IPS DF 6.9 (cell line): ENCODE measurements around the gene THAP2.
A peak's percentile ranks its signal among the peaks of the same experiment; 100 is the strongest.
"Not testable (repeated sequence)": the region's sequence is repeated elsewhere in the genome, so short reads cannot be mapped to it uniquely, and the experiment has no call there.

Source experiments
- DNase-seq: peaks from one replicate; pipeline ENCODE4 v3.0.0-alpha.2; 2013; ENCODE audit warnings: low read depth, low spot score
- H3K27ac ChIP-seq: one replicate; pipeline ENCODE4 v1.5.1; 2013; ENCODE audit warnings: low read length, control low read depth
- H3K27me3 ChIP-seq: 2 replicates; pipeline ENCODE4 v1.6.1; 2013; ENCODE audit warnings: mild to moderate bottlenecking, low read length; ENCODE audit not compliant: control insufficient read depth, insufficient read depth
- H3K36me3 ChIP-seq: 2 replicates; pipeline ENCODE4 v1.6.1; 2013; ENCODE audit warnings: low read length; ENCODE audit not compliant: control insufficient read depth, insufficient read depth
- H3K4me1 ChIP-seq: 2 replicates; pipeline ENCODE4 v1.6.1; 2013; ENCODE audit warnings: low read length; ENCODE audit not compliant: control insufficient read depth, insufficient read depth
- H3K4me3 ChIP-seq: 2 replicates; pipeline ENCODE4 v1.5.1; 2013; ENCODE audit warnings: mild to moderate bottlenecking, low read length
- H3K9me3 ChIP-seq: 2 replicates; pipeline ENCODE4 v1.6.1; 2013; ENCODE audit warnings: low read length, inconsistent platforms; ENCODE audit not compliant: control insufficient read depth, insufficient read depth
- whole genome bisulfite sequencing: extraction: QIAGEN DNeasy Blood & Tissue Kit; methylation state at CpG from one replicate; pipeline ENCODE4 v1.1.7; 2013; ENCODE audit warnings: mixed read lengths, missing lambda C conversion rate; ENCODE audit not compliant: insufficient read length, insufficient coverage; 5-methylcytosine and 5-hydroxymethylcytosine counted together

Gene THAP2

DNA sequence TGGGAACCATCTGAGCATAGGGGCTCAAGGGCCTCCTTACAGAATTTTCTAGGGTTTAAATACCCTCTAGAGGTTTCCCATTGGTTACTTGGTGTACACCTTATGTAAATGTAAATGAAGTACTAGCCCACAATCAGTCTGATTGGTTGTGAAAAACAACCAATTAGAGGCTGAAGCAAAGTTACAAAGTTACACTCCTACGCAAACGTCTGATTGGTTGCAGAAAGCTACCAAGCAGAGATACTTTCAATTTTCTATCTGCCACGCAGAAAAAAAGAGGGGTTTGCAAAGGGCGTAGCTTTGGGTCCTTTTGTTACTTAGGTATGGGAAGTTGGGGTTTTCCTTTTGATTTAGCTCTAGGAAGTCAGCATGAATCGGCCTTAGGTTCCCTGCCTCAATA is 20.0 kb downstream of the THAP2 start:
- WGBS, result no CpG with 5 or more reads among the region's 5 CpGs

DNA sequence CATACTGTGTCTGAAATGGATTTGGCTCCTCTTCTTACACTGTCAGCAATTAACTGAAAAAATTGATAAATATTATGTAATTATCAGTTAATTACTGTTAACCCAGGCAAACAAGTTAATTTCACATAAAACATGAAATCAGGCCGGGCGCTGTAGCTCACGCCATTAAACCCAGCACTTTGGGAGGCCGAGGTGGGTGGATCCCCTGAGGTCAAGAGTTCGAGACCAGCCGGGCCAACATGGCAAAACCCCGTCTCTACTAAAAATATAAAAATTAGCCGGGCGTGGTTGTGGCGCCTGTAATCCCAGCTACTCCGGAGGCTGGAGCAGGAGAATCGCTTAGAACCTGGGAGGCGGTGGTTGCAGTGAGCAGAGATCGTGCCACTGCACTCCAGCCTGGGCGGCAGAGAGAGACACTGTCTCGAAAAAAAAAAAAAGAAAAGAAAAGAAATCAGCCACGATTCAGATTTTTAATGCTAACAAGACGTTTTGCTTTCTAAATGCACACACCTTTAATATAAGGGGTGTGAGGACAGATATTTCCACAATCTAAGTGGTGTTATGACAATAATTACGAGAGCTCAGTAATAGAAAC is 21.3 kb downstream of the THAP2 start:
- no peaks in the 10 kb centered on the region for H3K4me1 ChIP-seq
- DNase-seq, result no peak
- no peak overlapping the region for H3K27ac ChIP-seq
- no peaks in the 10 kb centered on the region for H3K27me3 ChIP-seq
- H3K9me3 ChIP-seq, result no peaks in the 10 kb centered on the region
- no CpG with 5 or more reads among the region's 19 CpGs for WGBS
- peak overlapping the region; percentile 47; the same call in 1 of the 2 replicates for H3K4me3 ChIP-seq
- no peaks in the 10 kb centered on the region for H3K36me3 ChIP-seq

More for the DNA sequence above, 20.0 kb downstream of the THAP2 start:
- H3K4me1 ChIP-seq, result no peaks in the 10 kb centered on the region
- H3K27me3 ChIP-seq, result no peaks in the 10 kb centered on the region
- H3K27ac ChIP-seq, result no peak overlapping the region
- no peak for DNase-seq
- no peaks in the 10 kb centered on the region for H3K9me3 ChIP-seq
- H3K36me3 ChIP-seq, result no peaks in the 10 kb centered on the region
- no peak overlapping the region for H3K4me3 ChIP-seq

DNA sequence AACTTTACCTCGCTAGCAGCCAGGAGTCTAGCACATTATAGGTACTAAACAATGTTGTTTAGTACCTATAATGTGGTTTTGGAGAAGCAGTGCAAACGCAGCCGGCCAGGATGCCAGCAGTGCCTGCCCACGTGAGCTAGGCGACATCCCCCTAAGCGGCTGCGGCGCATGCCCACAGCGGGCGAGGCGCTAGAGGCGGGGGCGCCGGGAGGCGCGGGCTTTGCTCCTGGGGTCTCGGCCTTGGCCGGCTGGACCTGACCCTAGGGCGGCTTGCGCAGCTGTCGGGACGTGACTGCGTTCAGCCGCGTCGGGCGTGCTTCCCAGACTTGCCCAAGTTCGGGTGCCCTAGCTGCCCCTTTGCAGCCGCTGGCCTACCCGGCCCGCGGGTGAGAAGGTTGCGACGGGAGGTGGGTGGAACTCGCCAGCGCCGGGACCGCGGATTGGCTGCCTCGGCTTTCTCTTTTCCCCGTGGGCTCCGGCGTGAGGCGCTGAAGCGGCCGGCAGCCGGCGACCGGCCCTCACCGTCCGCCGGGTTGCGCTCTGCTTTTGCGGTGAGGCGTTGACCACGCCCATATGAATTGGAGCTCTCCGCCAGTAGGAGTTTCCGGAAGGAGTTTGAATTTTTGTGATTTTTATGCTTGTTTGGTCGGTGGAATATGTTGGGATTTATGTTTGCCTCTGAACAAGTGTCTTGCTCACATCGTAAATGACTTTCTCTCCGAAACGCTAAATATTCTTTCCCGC is 22.0 kb downstream of the THAP2 start, which contains the start of gene TMEM19:
TMEM19 (plus strand) TSS at position 169 of the 744 bp plus-strand sequence. CDS start 599 bp downstream, outside the sequence.
- Histone ChIP-seq H3K4me1 (no peaks in the 10 kb centered on the region), H3K4me3 (peak within 1 kb of the TSS; percentile 47)
- no CpG with 5 or more reads among the region's 63 CpGs for WGBS

DNA sequence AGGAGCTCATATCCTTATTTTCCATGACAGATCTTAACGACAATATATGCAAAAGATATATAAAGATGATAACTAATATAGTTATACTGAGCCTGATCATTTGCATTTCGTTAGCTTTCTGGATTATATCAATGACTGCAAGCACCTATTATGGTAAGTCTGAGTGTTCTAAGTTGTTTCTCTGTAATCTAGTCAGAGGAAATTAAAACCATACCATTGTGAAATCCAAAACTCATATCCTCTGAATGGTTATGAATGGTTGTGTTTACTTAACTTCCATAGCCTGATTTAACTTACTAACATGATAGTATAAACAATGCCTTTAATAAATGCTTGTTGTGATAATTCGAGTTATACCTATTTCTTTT is 22.5 kb downstream of the THAP2 start:
- H3K27ac ChIP-seq, result no peak overlapping the region
- no peaks in the 10 kb centered on the region for H3K9me3 ChIP-seq
- H3K27me3 ChIP-seq, result no peaks in the 10 kb centered on the region
- no CpG with 5 or more reads among the region's 3 CpGs for WGBS
- peak overlapping the region; percentile 47; the same call in 1 of the 2 replicates for H3K4me3 ChIP-seq
- no peaks in the 10 kb centered on the region for H3K36me3 ChIP-seq
- H3K4me1 ChIP-seq, result no peaks in the 10 kb centered on the region
- no peak for DNase-seq

More for the DNA sequence above, 22.0 kb downstream of the THAP2 start, which contains the start of gene TMEM19:
- Histone ChIP-seq H3K27me3 (no peaks in the 10 kb centered on the region), H3K27ac (no peak within 1 kb of the TSS), H3K9me3 (no peaks in the 10 kb centered on the region), H3K36me3 (no peaks in the 10 kb centered on the region)
- DNase-seq, result peak; percentile 55

DNA sequence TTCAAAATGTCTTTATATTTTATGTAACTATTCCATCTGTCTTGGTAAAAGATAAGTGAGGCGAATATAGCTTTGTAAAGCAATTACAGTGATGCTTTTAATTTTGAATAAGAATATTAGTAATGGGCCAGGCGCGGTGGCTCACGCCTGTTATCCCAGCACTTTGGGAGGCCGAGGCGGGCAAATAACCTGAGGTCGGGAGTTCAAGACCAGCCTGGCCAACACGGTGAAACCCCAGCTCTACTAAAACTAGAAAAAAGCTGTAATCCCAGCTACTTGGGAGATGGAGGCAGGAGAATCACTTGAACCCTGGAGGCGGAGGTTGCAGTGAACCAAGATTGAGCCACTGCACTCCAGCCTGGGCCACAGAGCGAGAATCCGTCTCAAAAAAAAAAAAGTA is 23.1 kb downstream of the THAP2 start:
- DNase-seq, H3K4me1 ChIP-seq, H3K9me3 ChIP-seq, H3K27ac ChIP-seq, H3K4me3 ChIP-seq, H3K36me3 ChIP-seq, H3K27me3 ChIP-seq: not testable (repeated sequence)
- no CpG with 5 or more reads among the region's 11 CpGs for WGBS

DNA sequence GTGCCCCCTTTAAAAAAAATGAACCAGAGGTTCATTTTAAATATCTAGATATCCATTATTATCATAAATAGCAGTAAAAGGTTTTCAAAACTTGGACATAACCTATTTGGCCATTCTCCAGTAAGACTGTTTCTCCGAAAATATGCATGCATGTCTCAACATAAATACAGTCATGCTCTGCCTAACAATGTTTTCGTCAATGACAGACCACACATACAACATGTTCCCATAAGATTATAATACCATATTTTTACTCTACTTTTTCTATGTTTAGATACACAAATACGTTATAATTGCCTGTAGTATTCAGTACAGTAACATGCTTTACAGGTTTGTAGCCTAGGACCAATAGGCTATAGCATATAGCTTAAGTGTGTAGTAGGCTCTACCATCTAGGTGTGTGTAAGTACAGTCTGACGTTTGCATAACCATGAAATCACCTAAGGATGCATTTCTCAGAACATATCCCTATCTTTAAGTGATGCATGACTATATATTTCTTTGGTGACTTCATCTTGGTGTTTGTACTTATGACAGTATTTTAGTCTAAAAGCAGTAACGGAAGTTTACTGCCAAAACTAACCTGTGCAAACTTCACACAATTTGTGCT is 25.0 kb downstream of the THAP2 start:
- Histone ChIP-seq H3K9me3 (no peaks in the 10 kb centered on the region), H3K4me3 (no peak overlapping the region), H3K27me3 (no peaks in the 10 kb centered on the region), H3K4me1 (no peaks in the 10 kb centered on the region), H3K36me3 (no peaks in the 10 kb centered on the region), H3K27ac (no peak overlapping the region)
- WGBS, result no CpG with 5 or more reads among the region's 5 CpGs
- no peak for DNase-seq

DNA sequence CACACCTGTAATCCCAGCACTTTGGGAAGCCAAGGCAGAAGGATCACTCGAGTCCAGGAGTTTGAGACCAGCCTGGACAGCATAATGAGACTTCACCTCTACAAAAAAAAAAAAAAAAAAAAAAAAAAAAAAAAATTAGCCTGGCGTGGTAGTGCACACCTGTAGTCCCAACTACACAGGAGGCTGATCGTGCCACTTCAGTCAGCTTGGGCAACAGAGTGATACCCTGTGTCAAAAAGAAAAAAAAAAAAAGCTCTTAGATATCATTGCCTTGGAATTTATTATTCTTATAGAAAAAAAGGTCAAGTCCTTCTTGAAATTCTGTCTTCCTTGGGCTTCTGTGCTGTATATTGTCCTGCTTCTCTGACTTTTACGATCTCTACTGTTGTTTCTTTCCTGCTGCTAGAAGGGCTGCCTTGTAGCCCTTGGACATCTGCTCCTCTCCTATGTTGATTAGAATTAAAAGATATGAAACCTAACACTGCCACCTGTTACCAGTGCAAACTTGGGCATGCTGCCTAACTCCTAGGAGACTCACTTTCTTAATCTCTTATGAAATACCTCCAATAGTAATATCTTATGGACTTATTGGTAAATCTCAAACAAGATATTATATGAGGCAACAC is 27.5 kb downstream of the THAP2 start:
- Histone ChIP-seq H3K9me3 (no peaks in the 10 kb centered on the region), H3K27ac (no peak overlapping the region), H3K4me3 (no peak overlapping the region), H3K4me1 (no peaks in the 10 kb centered on the region), H3K27me3 (no peaks in the 10 kb centered on the region), H3K36me3 (no peaks in the 10 kb centered on the region)
- no peak for DNase-seq
- WGBS, result no CpG with 5 or more reads among the region's 4 CpGs

DNA sequence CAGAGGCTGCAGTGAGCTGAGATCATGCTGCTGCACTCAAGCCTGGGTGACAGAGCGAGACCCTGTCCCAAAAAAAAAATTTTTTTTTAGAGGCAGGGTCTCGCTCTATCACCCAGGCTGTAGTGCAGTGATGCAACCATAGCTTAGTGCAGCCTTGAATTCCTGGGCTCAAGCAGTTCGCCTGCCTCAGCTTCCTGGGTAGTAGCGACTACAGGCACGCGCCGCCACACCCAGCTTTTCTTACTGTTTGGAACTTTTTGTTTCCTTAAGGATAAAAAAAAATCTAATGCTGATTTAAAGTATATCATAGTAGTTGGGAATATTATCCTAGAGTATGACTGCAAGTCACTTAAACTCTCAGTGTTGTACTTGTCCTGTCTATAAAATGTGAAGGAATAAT is 29.0 kb downstream of the THAP2 start:
- Histone ChIP-seq H3K36me3 (no peaks in the 10 kb centered on the region), H3K27me3 (no peaks in the 10 kb centered on the region), H3K4me1 (no peaks in the 10 kb centered on the region), H3K27ac (no peak overlapping the region), H3K4me3 (no peak overlapping the region), H3K9me3 (no peaks in the 10 kb centered on the region)
- no CpG with 5 or more reads among the region's 7 CpGs for WGBS
- DNase-seq, result no peak

DNA sequence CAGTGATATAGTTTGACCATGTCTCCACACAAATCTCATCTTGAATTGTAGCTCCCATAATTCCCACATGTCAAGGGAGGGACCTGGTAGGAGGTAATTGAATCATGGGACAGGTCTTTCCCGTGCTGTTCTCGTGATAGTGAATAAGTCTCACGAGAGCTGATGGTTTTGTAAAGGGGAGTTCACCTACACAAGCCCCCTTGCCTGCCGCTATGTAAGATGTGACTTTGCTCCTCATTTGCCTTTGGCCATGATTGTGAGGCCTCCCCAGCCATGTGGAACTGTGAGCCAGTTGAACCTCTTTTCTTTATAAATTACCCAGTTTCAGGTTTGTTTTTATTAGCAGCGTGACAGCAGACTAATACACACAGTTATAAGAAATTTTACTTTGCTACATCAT is 29.6 kb downstream of the THAP2 start:
- H3K4me1 ChIP-seq, result not testable (repeated sequence)

DNA sequence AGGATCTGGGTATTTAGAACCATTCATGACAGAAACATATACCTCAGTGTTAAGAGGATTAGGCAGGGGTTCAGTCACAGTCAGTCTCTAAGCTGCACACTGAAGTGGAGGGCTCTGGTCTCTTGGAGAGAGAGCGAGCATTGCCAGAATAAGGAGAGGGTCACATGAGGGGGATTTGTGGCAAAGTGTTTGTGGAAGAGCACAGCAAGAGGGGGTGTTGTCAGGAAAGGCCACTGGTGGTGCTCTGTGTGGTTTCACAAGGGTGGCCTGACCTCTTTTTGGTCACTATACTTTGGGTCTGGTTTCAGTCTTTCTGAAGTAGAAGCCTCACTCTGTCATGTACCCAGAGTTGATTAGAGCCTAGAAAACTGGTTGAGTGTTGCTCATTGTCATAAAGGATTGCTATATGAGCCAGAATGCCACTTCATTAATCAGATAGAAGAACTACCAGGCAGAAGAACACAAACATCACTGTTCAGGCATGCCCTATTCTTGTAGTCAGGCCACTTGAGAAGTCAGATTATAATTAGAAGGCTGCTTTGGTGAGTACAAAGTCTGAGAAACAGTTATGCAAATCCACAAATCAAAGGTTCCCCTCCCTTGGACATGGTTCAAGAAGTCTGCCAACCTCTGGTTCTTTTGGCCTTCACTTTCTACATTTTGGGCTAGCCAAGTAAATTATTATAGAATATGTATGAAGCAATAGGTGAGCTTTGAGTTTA is 30.2 kb downstream of the THAP2 start:
- WGBS, result no CpG with 5 or more reads among the region's 1 CpG
- no peaks in the 10 kb centered on the region for H3K9me3 ChIP-seq
- no peaks in the 10 kb centered on the region for H3K36me3 ChIP-seq
- no peak for DNase-seq
- no peak overlapping the region for H3K27ac ChIP-seq
- no peaks in the 10 kb centered on the region for H3K4me1 ChIP-seq
- H3K4me3 ChIP-seq, result no peak overlapping the region
- H3K27me3 ChIP-seq, result no peaks in the 10 kb centered on the region

More for the DNA sequence above, 29.6 kb downstream of the THAP2 start:
- not testable (repeated sequence) for DNase-seq, H3K36me3 ChIP-seq, H3K27me3 ChIP-seq, H3K9me3 ChIP-seq, H3K4me3 ChIP-seq, H3K27ac ChIP-seq
- WGBS, result no CpG with 5 or more reads among the region's 5 CpGs
